Heart left ventricle (tissue), 13 donors: Measurements from ENCODE around the gene NECTIN2.

Source experiments
- CTCF ChIP-seq, 12 donors: fragments of 200-600 bp; sonication (generic) in 4 of 12; IDR thresholded peaks; one replicate each; pipeline versions ENCODE4 v1.5.0 to v1.8.0; 2018 to 2022; ENCODE audit warnings: antibody characterized with exemption in 12 of 12, mild to moderate bottlenecking in 5 of 12
- POLR2A ChIP-seq, 2 donors: fragments of 450-650 bp; IDR thresholded peaks; one replicate each; pipeline ENCODE4 v1.6.1; 2017; ENCODE audit warnings: antibody characterized with exemption in 2 of 2, mild to moderate bottlenecking in 2 of 2, moderate library complexity in 2 of 2
- donor health status: ischemic (EF 13 %, LVEDD 7.1; RV severe dilation, severe dysfunction).
- donor health status: DM: no; HTN: yes; CAD: no.
- donor health status: DM: no; HTN: no; CAD: no.
- donor health status: ischemic (EF 25% LVEDD 6.9; RV normal size, moderate dysfunction).
- donor health status: ischemic (EF 25% LVEDD 5.7; RV mildly dilated, moderate dysfunction).
- donor health status: ischemic (EF 35%, LVEDD 5.7; RV mildly dilated, moderate dysfunction).
- donor health status: nonischemic (EF 11% LVEDD 7.7; RV severe dilation, severe dysfunction).
- donor health status: DM: yes; HTN: yes; CAD: no.
- donor health status: PGD.
- donor health status: ischemic (EF 29% LVEDD 5.4; RV normal size, mild dysfunction).
- donor health status: nonischemic (EF 23%, LVEDD 6.1; RV moderate dilation, normal function).

GRCh38 chr19:44882063-44882462, 36.0 kb downstream of the NECTIN2 start:
- TF ChIP-seq CTCF (IDR thresholded peaks at IDR 0.05) (no peak), POLR2A (IDR thresholded peaks at IDR 0.05) (no peak)
